Peyer's patch (tissue), 4 donors: ENCODE results near the gene PRRC2B.

ENCODE experiments used
- POLR2A ChIP-seq, 2 donors: fragments of 450-650 bp; IDR thresholded peaks; one replicate each; pipeline ENCODE4 v1.5.1; 2017; ENCODE audit warnings: antibody characterized with exemption in 2 of 2, mild to moderate bottlenecking in 2 of 2, moderate library complexity in 2 of 2
- TF ChIP-seq, protein P1 (sequence below), 6 experiments: fragments of 450-650 bp in 4 of 6; fragments of 200-600 bp in 2 of 6; sonication (generic) in 1 of 6; IDR thresholded peaks; one replicate each; pipeline ENCODE4 v1.5.1; 2017 to 2019; ENCODE audit warnings: antibody characterized with exemption in 6 of 6, mild to moderate bottlenecking in 3 of 6, moderate library complexity in 1 of 6

- TF ChIP-seq, protein P1, sequence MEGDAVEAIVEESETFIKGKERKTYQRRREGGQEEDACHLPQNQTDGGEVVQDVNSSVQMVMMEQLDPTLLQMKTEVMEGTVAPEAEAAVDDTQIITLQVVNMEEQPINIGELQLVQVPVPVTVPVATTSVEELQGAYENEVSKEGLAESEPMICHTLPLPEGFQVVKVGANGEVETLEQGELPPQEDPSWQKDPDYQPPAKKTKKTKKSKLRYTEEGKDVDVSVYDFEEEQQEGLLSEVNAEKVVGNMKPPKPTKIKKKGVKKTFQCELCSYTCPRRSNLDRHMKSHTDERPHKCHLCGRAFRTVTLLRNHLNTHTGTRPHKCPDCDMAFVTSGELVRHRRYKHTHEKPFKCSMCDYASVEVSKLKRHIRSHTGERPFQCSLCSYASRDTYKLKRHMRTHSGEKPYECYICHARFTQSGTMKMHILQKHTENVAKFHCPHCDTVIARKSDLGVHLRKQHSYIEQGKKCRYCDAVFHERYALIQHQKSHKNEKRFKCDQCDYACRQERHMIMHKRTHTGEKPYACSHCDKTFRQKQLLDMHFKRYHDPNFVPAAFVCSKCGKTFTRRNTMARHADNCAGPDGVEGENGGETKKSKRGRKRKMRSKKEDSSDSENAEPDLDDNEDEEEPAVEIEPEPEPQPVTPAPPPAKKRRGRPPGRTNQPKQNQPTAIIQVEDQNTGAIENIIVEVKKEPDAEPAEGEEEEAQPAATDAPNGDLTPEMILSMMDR (IDR thresholded peaks at IDR 0.05): no peak
- TF ChIP-seq POLR2A (IDR thresholded peaks at IDR 0.05): no peak
Measured at GRCh38 chr9:131347376-131348020, 46.4 kb upstream of the PRRC2B start.
